Stimulated activated CD8-positive, alpha-beta memory T cell treated with anti-CD3 and anti-CD28 coated beads, Interleukin-12 subunit alpha, Interleukin-12 subunit beta, amount 100 ng/mL, for 1 hour (primary cell): ENCODE results near the gene HOXD8.

Source experiments
- DNase-seq: peaks from one replicate; pipeline ENCODE4 v3.0.0-alpha.2; 2020; ENCODE audit warnings: low read depth

HOXD8 gene

DNA sequence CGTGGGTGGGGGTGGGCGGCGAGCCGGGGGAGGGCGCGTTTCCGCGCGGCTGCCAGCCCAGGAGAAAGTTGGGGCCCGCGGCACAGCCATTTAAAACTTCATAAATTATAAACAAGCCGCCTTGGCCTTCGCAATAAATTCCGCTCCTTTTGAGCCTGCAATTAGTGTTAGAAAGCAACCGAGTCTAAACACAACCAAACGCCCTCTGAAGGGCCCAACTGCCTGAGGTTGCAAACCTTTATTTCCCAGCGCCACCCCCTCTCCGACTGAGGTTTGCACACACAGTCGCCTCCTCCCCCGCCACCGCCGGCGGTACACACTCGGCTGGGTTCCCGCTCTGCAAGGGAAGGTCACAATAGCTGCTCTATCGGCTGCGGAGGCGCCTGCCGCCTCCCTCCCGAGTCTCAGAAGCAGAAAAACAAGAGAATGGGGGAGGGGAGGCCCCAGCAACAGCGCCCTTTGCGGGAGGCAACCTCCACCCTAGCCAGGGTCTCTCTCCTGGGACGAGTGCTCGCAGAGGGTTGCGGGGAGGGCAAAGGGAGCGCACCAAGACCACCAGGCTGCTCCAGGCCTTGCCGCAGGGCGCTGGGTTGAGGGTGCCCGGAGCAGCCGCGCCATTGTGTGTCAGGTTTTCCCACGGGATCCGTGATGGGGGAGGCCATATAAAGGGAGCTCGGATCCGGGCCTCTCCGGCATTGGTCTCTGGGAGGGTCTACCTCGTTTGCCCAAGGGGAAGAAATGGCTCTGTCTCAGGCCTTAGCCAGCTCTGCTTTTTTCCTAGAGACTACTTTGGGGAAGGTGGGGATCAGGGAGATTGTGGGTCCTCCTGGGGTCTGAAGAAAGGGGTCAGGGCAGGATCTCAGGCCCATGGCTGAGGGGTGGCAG lies 45.6 kb downstream of the HOXD8 start:
- DNase-seq = no peak

DNA sequence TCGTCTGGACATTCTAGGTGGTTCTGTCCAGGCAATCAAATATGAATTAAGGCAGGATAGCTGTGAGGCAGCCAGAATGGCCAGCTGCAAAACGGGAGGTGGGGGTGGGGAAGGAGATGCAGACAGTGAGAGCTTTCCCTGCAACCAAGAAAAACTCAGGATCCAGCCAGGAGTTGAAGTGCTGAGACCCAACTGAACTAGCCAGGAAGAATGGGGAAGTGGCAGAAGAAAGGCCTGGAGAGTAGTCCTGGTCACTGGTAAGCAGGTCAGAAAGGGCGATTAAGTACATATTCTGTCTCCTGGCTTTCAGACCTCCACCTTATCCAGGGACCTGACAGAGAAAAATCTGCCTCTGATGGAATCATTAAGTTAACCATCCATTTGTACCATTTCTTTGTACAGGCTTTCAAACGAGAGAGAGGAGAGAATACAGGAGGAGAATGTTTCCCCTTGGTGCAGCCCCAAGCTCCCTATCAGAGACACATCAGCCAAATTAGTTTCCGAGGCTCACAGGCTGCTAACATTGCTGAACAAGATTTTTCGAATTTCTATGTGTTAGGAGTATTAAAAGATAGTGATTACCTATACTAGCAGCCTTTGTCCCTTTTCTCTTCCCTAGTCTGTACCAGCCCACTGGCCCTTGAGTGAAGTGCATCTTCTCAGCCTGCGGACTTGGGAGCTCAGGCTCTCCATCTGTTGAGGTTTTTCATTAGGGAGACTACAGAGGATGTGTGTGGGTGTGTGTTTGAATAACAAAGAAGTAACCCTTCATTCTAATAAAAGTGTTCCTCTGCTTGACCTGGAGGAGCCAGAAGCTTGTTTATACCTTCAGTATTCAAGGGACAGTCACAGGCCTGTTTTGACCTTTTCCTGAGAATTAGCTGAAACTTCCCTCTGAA lies 46.5 kb downstream of the HOXD8 start:
- no peak for DNase-seq

DNA sequence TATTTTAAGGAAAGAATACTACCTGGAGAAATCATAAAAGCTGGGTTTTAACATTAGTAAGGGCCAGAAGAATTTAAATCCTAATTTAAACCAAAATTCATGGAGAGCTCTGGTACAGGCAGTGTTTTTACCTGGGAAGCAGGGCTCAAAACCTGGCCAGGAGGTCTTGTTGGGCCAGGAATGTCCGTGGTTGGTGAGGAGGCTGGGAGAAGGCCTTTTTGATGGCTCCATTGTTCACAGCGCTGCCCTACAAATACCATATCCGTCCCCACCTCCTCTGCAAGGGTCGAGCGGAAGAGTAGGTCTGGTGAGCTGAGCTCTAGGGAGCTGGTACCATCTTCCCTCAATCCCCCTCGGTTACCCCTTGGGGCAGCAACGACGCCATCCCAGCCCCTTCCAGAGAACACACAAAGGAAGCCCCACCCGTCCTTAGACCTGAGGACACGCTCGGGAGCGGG lies 48.1 kb downstream of the HOXD8 start:
- DNase-seq = no peak

DNA sequence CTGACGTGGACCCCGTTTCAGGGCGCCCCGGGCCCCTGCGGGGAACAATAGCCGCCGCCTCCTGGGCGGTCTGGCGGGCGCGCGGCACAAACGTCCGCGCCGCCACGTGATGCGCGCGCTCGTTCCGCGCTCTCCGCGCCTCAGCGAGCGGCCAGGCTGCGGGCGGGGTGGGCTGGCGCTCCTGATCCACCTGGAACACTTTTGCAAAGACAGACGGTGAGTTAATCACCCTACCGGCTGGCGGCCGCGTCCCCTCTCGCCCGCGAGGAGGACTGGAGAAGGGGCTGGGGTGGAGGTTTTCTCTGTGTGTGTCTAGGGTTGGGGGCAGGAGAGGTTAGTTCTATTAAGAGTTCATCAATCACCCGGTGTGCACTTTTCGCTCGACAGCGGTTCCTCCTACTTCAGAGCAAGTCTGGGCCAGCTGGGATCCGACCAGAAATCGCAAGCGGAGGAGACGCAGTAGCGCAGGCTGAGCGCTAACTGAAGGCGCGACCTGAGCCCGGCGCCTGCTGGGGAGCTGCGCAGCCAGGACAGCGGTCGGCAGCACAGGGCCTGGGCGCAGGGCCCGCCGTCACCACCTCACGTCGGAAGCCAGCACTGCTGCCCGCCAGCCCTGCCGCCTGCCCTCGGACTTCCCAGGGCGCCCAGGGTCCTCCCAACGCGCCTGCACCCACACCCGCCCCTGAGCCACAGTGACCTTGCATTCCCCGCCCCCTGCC lies 48.7 kb downstream of the HOXD8 start:
- DNase-seq = no peak

DNA sequence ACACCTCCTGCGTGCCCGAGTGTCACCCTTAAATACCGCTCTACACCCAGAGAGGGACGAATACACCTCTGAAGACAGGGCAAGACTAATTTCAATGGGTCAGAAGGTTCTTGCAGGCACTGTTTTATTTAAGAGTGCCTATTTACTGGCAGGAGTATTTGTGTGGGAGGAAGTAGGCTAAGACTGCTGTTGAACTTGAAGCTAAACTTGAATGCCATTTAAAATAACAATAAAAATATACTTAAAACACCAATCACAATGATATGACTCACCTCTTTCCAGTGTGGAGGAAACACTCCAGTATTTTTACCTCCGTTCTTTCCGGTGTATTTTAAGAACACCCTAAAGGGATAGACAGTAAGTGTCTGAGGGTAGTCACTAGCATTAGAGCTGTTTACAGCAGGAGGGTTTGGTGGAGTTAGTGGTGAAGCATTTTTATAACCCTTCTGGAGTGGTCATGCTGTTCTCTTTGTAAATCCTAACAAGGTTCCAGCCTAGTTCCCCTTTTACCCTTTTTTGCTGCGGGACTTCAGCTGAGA lies 49.3 kb downstream of the HOXD8 start:
- DNase-seq = no peak

DNA sequence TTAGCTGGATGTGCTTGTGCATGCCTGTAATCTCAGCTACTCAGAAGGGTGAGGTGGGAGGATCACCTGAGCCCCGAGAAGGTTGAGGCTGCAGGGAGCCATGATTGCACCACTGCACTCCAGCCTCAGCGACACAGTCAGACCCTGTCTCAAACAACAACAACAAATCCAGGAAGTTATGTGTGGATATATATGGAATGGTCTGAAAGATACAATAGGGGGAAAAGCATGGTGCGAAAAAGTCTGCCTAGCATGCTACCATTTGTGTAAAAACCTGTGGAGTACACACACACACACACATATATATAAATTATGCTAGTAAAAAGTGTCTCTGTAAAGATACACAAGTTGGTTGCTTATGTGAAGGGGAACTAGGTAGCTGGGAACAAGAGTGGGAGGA lies 52.0 kb downstream of the HOXD8 start:
- no peak for DNase-seq
